HepG2 (cell line): ENCODE data around the gene FAM20A. TPM values are rescaled to one million over a fixed set of nuclear protein-coding genes. Genes with fewer than 3 reads are reported as not detected.

Experiments
- ARNT ChIP-seq: fragments of 450-650 bp; IDR thresholded peaks from 2 replicates; pipeline ENCODE4 v1.6.1; 2017
- ATRX ChIP-seq: sonication (generic); formaldehyde crosslinking; IDR thresholded peaks from 2 replicates; pipeline ENCODE4 v1.4.0; 2020; ENCODE audit warnings: missing genetic modification reagents, borderline replicate concordance
- CENPBD1 ChIP-seq: sonication (generic); formaldehyde crosslinking; IDR thresholded peaks from 2 replicates; pipeline ENCODE4 v1.8.0; 2022; ENCODE audit warnings: missing genetic modification reagents, low read depth, mild to moderate bottlenecking, borderline replicate concordance
- DNMT3B ChIP-seq: conservative IDR thresholded peaks from 2 replicates; pipeline ENCODE4 v1.6.1; 2016; ENCODE audit warnings: missing biosample characterization, control low read depth
- ETS1 ChIP-seq: sonication (generic); formaldehyde crosslinking; IDR thresholded peaks from 2 replicates; pipeline ENCODE4 v1.4.0; 2020; ENCODE audit warnings: missing genetic modification reagents
- FOXM1 ChIP-seq: sonication (generic); formaldehyde crosslinking; IDR thresholded peaks from 2 replicates; pipeline ENCODE4 v1.5.0; 2020; ENCODE audit warnings: missing genetic modification reagents
- HDAC1 ChIP-seq: sonication (generic); formaldehyde crosslinking; IDR thresholded peaks from 2 replicates; pipeline ENCODE4 v1.5.1; 2020; ENCODE audit warnings: mild to moderate bottlenecking, missing genetic modification reagents
- HHEX ChIP-seq: IDR thresholded peaks from 2 replicates; pipeline ENCODE4 v1.6.1; 2016; ENCODE audit warnings: control low read depth
- IKZF1 ChIP-seq: fragments of 450-650 bp; IDR thresholded peaks from 2 replicates; pipeline ENCODE4 v1.7.1; 2016
- ISX ChIP-seq: sonication (generic); formaldehyde crosslinking; conservative IDR thresholded peaks from 2 replicates; pipeline ENCODE4 v1.5.0; 2020; ENCODE audit warnings: missing genetic modification reagents
- KDM1A ChIP-seq: IDR thresholded peaks from 2 replicates; pipeline ENCODE4 v1.6.1; 2016; ENCODE audit warnings: missing compliant biosample characterization
- NR2F1 ChIP-seq, 2 experiments: fragments of 450-650 bp in 1 of 2; formaldehyde crosslinking in 1 of 2; IDR thresholded peaks; 2 replicates each; pipeline versions ENCODE4 v1.5.0 to v1.6.1; 2016 to 2020; ENCODE audit warnings: mild to moderate bottlenecking in 1 of 2, missing compliant biosample characterization in 1 of 2, missing genetic modification reagents in 1 of 2, moderate library complexity in 1 of 2
- RCOR2 ChIP-seq: IDR thresholded peaks from 2 replicates; pipeline ENCODE4 v1.6.1; 2016; ENCODE audit warnings: missing biosample characterization, missing genetic modification reagents
- TBL1XR1 ChIP-seq: fragments of 150-350 bp; IDR thresholded peaks from 2 replicates; pipeline ENCODE4 v1.6.1; 2014; ENCODE audit warnings: borderline replicate concordance, low read length; ENCODE audit not compliant: partially characterized antibody
- ZNF17 ChIP-seq: sonication (generic); formaldehyde crosslinking; IDR thresholded peaks from 2 replicates; pipeline ENCODE4 v1.5.0; 2020; ENCODE audit warnings: mild to moderate bottlenecking, missing genetic modification reagents
- ZNF333 ChIP-seq: sonication (generic); formaldehyde crosslinking; IDR thresholded peaks from 2 replicates; pipeline ENCODE4 v1.4.0; 2020; ENCODE audit warnings: mild to moderate bottlenecking, missing genetic modification reagents, borderline replicate concordance
- ZNF589 ChIP-seq: sonication (generic); formaldehyde crosslinking; conservative IDR thresholded peaks from 2 replicates; pipeline ENCODE4 v1.8.0; 2022; ENCODE audit warnings: mild to moderate bottlenecking, moderate library complexity, missing genetic modification reagents
- polyA plus RNA-seq, 8 experiments: library from polyadenylated mRNA; depleted of rRNA in 3 of 8; stranded (reverse) in 7 of 8; unstranded in 1 of 8; fragments of >200 nt; fragmentation: Illumina TruSeq in 4 of 8; extraction: Trizol in 4 of 8; gene quantifications; 2 replicates each; pipeline versions ENCODE4 v1.2.1 to v1.2.3, GENCODE V29; 2011 to 2016; ENCODE audit warnings: low read depth in 4 of 8, missing spikeins in 1 of 8, mixed read lengths in 1 of 8; ENCODE audit not compliant: insufficient read depth in 1 of 8
- total RNA-seq, 5 experiments: library from RNA; depleted of rRNA; stranded (reverse); fragments of >200 nt; fragmentation: Illumina TruSeq; extraction: Trizol; gene quantifications; 2 replicates each; pipeline ENCODE4 v1.2.3, GENCODE V29; 2016; ENCODE audit warnings: low read depth in 1 of 5
- TF ChIP-seq, protein P1 (sequence below): sonication (generic); formaldehyde crosslinking; IDR thresholded peaks from 2 replicates; pipeline ENCODE4 v1.8.0; 2022; ENCODE audit warnings: mild to moderate bottlenecking, missing genetic modification reagents; ENCODE audit not compliant: insufficient replicate concordance
- TF ChIP-seq, protein P2 (sequence below): sonication (generic); formaldehyde crosslinking; IDR thresholded peaks from 2 replicates; pipeline ENCODE4 v1.5.0; 2020; ENCODE audit warnings: missing genetic modification reagents
- TF ChIP-seq, protein P3 (sequence below): sonication (generic); formaldehyde crosslinking; IDR thresholded peaks from 2 replicates; pipeline ENCODE4 v1.4.0; 2020; ENCODE audit warnings: mild to moderate bottlenecking, missing genetic modification reagents, borderline replicate concordance
- TF ChIP-seq, protein P4 (sequence below): IDR thresholded peaks from 2 replicates; pipeline ENCODE4 v1.4.0; 2020; ENCODE audit warnings: mild to moderate bottlenecking, missing genetic modification reagents

Gene FAM20A
- total and polyA plus RNA-seq, 2 of the 13 experiments (the other 11 are each of a cell fraction or from before 2014, with no cell fraction given), result 9.3 to 20.7 TPM

GRCh38 chr17:68600931-68601564 is at the start of gene FAM20A (continued):
- TF ChIP-seq, protein P1, sequence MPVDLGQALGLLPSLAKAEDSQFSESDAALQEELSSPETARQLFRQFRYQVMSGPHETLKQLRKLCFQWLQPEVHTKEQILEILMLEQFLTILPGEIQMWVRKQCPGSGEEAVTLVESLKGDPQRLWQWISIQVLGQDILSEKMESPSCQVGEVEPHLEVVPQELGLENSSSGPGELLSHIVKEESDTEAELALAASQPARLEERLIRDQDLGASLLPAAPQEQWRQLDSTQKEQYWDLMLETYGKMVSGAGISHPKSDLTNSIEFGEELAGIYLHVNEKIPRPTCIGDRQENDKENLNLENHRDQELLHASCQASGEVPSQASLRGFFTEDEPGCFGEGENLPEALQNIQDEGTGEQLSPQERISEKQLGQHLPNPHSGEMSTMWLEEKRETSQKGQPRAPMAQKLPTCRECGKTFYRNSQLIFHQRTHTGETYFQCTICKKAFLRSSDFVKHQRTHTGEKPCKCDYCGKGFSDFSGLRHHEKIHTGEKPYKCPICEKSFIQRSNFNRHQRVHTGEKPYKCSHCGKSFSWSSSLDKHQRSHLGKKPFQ (CRISPR knock-in tag), result no peak
- TF ChIP-seq RCOR2 (CRISPR knock-in tag) (no peak), NR2F1 (CRISPR knock-in tag; IDR thresholded peaks at IDR 0.05) (no peak), HDAC1 (CRISPR knock-in tag) (peak; percentile 60; the same call in 1 of the 2 replicates), ZNF333 (no peak), ETS1 (CRISPR knock-in tag) (no peak), KDM1A (no peak), ZNF17 (CRISPR knock-in tag) (no peak), TBL1XR1 (no peak), HHEX (no peak), CENPBD1 (no peak), ARNT (no peak), FOXM1 (CRISPR knock-in tag) (no peak), ZNF589 (CRISPR knock-in tag) (no peak), ISX (no peak), DNMT3B (no peak), ATRX (no peak), IKZF1 (no peak)
- TF ChIP-seq, protein P2, sequence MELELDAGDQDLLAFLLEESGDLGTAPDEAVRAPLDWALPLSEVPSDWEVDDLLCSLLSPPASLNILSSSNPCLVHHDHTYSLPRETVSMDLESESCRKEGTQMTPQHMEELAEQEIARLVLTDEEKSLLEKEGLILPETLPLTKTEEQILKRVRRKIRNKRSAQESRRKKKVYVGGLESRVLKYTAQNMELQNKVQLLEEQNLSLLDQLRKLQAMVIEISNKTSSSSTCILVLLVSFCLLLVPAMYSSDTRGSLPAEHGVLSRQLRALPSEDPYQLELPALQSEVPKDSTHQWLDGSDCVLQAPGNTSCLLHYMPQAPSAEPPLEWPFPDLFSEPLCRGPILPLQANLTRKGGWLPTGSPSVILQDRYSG (CRISPR knock-in tag), result no peak
- TF ChIP-seq, protein P3, sequence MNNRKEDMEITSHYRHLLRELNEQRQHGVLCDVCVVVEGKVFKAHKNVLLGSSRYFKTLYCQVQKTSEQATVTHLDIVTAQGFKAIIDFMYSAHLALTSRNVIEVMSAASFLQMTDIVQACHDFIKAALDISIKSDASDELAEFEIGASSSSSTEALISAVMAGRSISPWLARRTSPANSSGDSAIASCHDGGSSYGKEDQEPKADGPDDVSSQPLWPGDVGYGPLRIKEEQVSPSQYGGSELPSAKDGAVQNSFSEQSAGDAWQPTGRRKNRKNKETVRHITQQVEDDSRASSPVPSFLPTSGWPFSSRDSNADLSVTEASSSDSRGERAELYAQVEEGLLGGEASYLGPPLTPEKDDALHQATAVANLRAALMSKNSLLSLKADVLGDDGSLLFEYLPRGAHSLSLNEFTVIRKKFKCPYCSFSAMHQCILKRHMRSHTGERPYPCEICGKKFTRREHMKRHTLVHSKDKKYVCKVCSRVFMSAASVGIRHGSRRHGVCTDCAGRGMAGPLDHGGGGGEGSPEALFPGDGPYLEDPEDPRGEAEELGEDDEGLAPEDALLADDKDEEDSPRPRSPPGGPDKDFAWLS (CRISPR knock-in tag), result no peak
- TF ChIP-seq, protein P4, sequence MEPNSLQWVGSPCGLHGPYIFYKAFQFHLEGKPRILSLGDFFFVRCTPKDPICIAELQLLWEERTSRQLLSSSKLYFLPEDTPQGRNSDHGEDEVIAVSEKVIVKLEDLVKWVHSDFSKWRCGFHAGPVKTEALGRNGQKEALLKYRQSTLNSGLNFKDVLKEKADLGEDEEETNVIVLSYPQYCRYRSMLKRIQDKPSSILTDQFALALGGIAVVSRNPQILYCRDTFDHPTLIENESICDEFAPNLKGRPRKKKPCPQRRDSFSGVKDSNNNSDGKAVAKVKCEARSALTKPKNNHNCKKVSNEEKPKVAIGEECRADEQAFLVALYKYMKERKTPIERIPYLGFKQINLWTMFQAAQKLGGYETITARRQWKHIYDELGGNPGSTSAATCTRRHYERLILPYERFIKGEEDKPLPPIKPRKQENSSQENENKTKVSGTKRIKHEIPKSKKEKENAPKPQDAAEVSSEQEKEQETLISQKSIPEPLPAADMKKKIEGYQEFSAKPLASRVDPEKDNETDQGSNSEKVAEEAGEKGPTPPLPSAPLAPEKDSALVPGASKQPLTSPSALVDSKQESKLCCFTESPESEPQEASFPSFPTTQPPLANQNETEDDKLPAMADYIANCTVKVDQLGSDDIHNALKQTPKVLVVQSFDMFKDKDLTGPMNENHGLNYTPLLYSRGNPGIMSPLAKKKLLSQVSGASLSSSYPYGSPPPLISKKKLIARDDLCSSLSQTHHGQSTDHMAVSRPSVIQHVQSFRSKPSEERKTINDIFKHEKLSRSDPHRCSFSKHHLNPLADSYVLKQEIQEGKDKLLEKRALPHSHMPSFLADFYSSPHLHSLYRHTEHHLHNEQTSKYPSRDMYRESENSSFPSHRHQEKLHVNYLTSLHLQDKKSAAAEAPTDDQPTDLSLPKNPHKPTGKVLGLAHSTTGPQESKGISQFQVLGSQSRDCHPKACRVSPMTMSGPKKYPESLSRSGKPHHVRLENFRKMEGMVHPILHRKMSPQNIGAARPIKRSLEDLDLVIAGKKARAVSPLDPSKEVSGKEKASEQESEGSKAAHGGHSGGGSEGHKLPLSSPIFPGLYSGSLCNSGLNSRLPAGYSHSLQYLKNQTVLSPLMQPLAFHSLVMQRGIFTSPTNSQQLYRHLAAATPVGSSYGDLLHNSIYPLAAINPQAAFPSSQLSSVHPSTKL (CRISPR knock-in tag), result peak; percentile 56
